Memory B cell (primary cell): ENCODE measurements around the gene POP4.

Experiments
- ATAC-seq: fragments of 150-1000 bp; cut with Tn5 transposase; 2 replicates; pipeline ENCODE4 v1.10.0; 2021; ENCODE audit warnings: low read depth, mild to moderate bottlenecking, moderate library complexity
- DNase-seq, 2 donors: peaks; one replicate each; pipeline ENCODE4 v3.0.0; 2022; ENCODE audit warnings: low spot score in 2 of 2
- H3K27ac Mint-ChIP-seq: one replicate; pipeline ENCODE4 v1.8.0; 2022; ENCODE audit warnings: mild to moderate bottlenecking, moderate library complexity, mixed read lengths
- H3K27me3 Mint-ChIP-seq: one replicate; pipeline ENCODE4 v1.8.0; 2022; ENCODE audit warnings: mixed read lengths
- H3K36me3 Mint-ChIP-seq: one replicate; pipeline ENCODE4 v1.8.0; 2022; ENCODE audit warnings: mild to moderate bottlenecking, mixed read lengths
- H3K4me1 Mint-ChIP-seq: one replicate; pipeline ENCODE4 v1.8.0; 2022; ENCODE audit warnings: mixed read lengths
- H3K4me3 Mint-ChIP-seq: one replicate; pipeline ENCODE4 v1.8.0; 2022; ENCODE audit warnings: mild to moderate bottlenecking, moderate library complexity, mixed read lengths
- H3K9me3 Mint-ChIP-seq: one replicate; pipeline ENCODE4 v1.8.0; 2022; ENCODE audit warnings: mixed read lengths

Gene POP4

GRCh38 chr19:29662604-29663404 is 56.7 kb downstream of the POP4 start:
- Mint-ChIP-seq H3K27ac (no peak overlapping the region), H3K27me3 (no peaks in the 10 kb centered on the region), H3K4me1 (peaks cover 11% of the 10 kb centered on the region), H3K9me3 (no peaks in the 10 kb centered on the region), H3K4me3 (no peak overlapping the region), H3K36me3 (no peaks in the 10 kb centered on the region)
- ATAC-seq (no peak), DNase-seq (no peak)

- ATAC-seq (no peak), DNase-seq (no peak)
- Mint-ChIP-seq H3K4me1 (peaks cover 13% of the 10 kb centered on the region), H3K36me3 (no peaks in the 10 kb centered on the region), H3K9me3 (no peaks in the 10 kb centered on the region), H3K27ac (no peak overlapping the region), H3K4me3 (peak overlapping the region; percentile 67), H3K27me3 (no peaks in the 10 kb centered on the region)
Observed at GRCh38 chr19:29663861-29664752, 58.0 kb downstream of the POP4 start.

- ATAC-seq (peak; percentile 30), DNase-seq (no peak)
- H3K27ac Mint-ChIP-seq: peak overlapping the region; percentile 40
- H3K36me3 Mint-ChIP-seq: no peaks in the 10 kb centered on the region
- peaks cover 15% of the 10 kb centered on the region for H3K4me1 Mint-ChIP-seq
- no peaks in the 10 kb centered on the region for H3K9me3 Mint-ChIP-seq
- no peaks in the 10 kb centered on the region for H3K27me3 Mint-ChIP-seq
- H3K4me3 Mint-ChIP-seq: peak overlapping the region; percentile 67
Observed at GRCh38 chr19:29664753-29665214, 58.7 kb downstream of the POP4 start.

- peak; percentile 72 to 87 for DNase-seq
- no peaks in the 10 kb centered on the region for H3K9me3 Mint-ChIP-seq
Observed at GRCh38 chr19:29665215-29665825, 59.2 kb downstream of the POP4 start, which contains the start of gene PLEKHF1. TSS of gene PLEKHF1 (plus strand) at chr19:29665461. CDS start at chr19:29673840, 8,379 bp downstream.

GRCh38 chr19:29665826-29666577 is 59.9 kb downstream of the POP4 start:
- ATAC-seq: peak; percentile 63
- H3K36me3 Mint-ChIP-seq: no peaks in the 10 kb centered on the region
- DNase-seq: peak in 1 of 2 donors; percentile 46
- H3K27ac Mint-ChIP-seq: peak overlapping the region; percentile 40
- H3K9me3 Mint-ChIP-seq: no peaks in the 10 kb centered on the region
- peaks cover 20% of the 10 kb centered on the region for H3K4me1 Mint-ChIP-seq
- H3K27me3 Mint-ChIP-seq: no peaks in the 10 kb centered on the region
- H3K4me3 Mint-ChIP-seq: peak overlapping the region; percentile 65

More at GRCh38 chr19:29665215-29665825, 59.2 kb downstream of the POP4 start, which contains the start of gene PLEKHF1:
- no peaks in the 10 kb centered on the region for H3K27me3 Mint-ChIP-seq
- peak within 1 kb of the TSS; percentile 67 for H3K4me3 Mint-ChIP-seq
- no peaks in the 10 kb centered on the region for H3K36me3 Mint-ChIP-seq
- peak within 1 kb of the TSS; percentile 40 for H3K27ac Mint-ChIP-seq
- H3K4me1 Mint-ChIP-seq: peaks cover 18% of the 10 kb centered on the region
- ATAC-seq: peak; percentile 84
